HepG2 (cell line): ENCODE measurements around the gene NOP9. TPM values are rescaled to one million over a fixed set of nuclear protein-coding genes. Genes with fewer than 3 reads are reported as not detected.

Experiments used
- EED ChIP-seq: sonication (generic); formaldehyde crosslinking; IDR thresholded peaks from 2 replicates; pipeline ENCODE4 v1.5.0; 2020; ENCODE audit warnings: mild to moderate bottlenecking, missing genetic modification reagents
- FOSL1 ChIP-seq: sonication (generic); formaldehyde crosslinking; IDR thresholded peaks from 2 replicates; pipeline ENCODE4 v1.9.0; 2021; ENCODE audit warnings: missing genetic modification reagents, borderline replicate concordance
- HOXA9 ChIP-seq: sonication (generic); formaldehyde crosslinking; IDR thresholded peaks from 2 replicates; pipeline ENCODE4 v1.8.1; 2022; ENCODE audit warnings: missing genetic modification reagents, mild to moderate bottlenecking, moderate library complexity, borderline replicate concordance
- HOXD1 ChIP-seq: sonication (generic); formaldehyde crosslinking; IDR thresholded peaks from 2 replicates; pipeline ENCODE4 v1.5.0; 2020; ENCODE audit warnings: missing genetic modification reagents
- KAT8 ChIP-seq: IDR thresholded peaks from 2 replicates; pipeline ENCODE4 v1.6.1; 2016; ENCODE audit warnings: missing genetic modification reagents, missing compliant biosample characterization
- MED13 ChIP-seq: sonication (generic); formaldehyde crosslinking; IDR thresholded peaks from 2 replicates; pipeline ENCODE4 v1.5.0; 2020; ENCODE audit warnings: missing genetic modification reagents
- RFX5 ChIP-seq: IDR thresholded peaks from 2 replicates; pipeline ENCODE4 v1.6.1; 2011; ENCODE audit warnings: low read depth, low read length, improper control_type of control experiment
- RXRB ChIP-seq: IDR thresholded peaks from 2 replicates; pipeline ENCODE4 v1.6.1; 2016; ENCODE audit warnings: borderline replicate concordance, missing genetic modification reagents, missing compliant biosample characterization
- SNAI1 ChIP-seq: sonication (generic); formaldehyde crosslinking; IDR thresholded peaks from 2 replicates; pipeline ENCODE4 v1.5.0; 2020; ENCODE audit warnings: mild to moderate bottlenecking, missing genetic modification reagents, borderline replicate concordance
- ZC3H13 ChIP-seq: sonication (generic); formaldehyde crosslinking; IDR thresholded peaks from 2 replicates; pipeline ENCODE4 v1.8.1; 2023; ENCODE audit warnings: mild to moderate bottlenecking, missing genetic modification reagents, moderate library complexity
- ZKSCAN8 ChIP-seq: IDR thresholded peaks from 2 replicates; pipeline ENCODE4 v1.6.1; 2016; ENCODE audit warnings: borderline replicate concordance, missing genetic modification reagents, missing compliant biosample characterization
- ZNF282 ChIP-seq: fragments of 450-650 bp; IDR thresholded peaks from 2 replicates; pipeline ENCODE4 v1.6.1; 2018; ENCODE audit not compliant: partially characterized antibody
- ZNF33B ChIP-seq: sonication (generic); formaldehyde crosslinking; IDR thresholded peaks from 2 replicates; pipeline ENCODE4 v1.5.1; 2020; ENCODE audit warnings: mild to moderate bottlenecking, missing genetic modification reagents
- ZNF446 ChIP-seq: sonication (generic); formaldehyde crosslinking; IDR thresholded peaks from 2 replicates; pipeline ENCODE4 v1.5.0; 2020; ENCODE audit warnings: mild to moderate bottlenecking, missing genetic modification reagents
- ZNF510 ChIP-seq: sonication (generic); formaldehyde crosslinking; IDR thresholded peaks from 2 replicates; pipeline ENCODE4 v1.4.0; 2020; ENCODE audit warnings: low read depth, mild to moderate bottlenecking, missing genetic modification reagents
- ZNF558 ChIP-seq: sonication (generic); formaldehyde crosslinking; IDR thresholded peaks from 2 replicates; pipeline ENCODE4 v1.9.0; 2022; ENCODE audit warnings: mild to moderate bottlenecking, missing genetic modification reagents, borderline replicate concordance
- ZNF563 ChIP-seq: sonication (generic); formaldehyde crosslinking; IDR thresholded peaks from 2 replicates; pipeline ENCODE4 v1.8.0; 2022; ENCODE audit warnings: mild to moderate bottlenecking, moderate library complexity, missing genetic modification reagents
- ZNF569 ChIP-seq: sonication (generic); formaldehyde crosslinking; IDR thresholded peaks from 2 replicates; pipeline ENCODE4 v1.5.0; 2020; ENCODE audit warnings: mild to moderate bottlenecking, missing genetic modification reagents, moderate library complexity, borderline replicate concordance
- ZNF605 ChIP-seq: sonication (generic); formaldehyde crosslinking; IDR thresholded peaks from 2 replicates; pipeline ENCODE4 v1.8.0; 2022; ENCODE audit warnings: mild to moderate bottlenecking, missing genetic modification reagents
- ZNF644 ChIP-seq: IDR thresholded peaks from 2 replicates; pipeline ENCODE4 v1.6.1; 2016; ENCODE audit warnings: low read depth
- ZNF703 ChIP-seq: sonication (generic); formaldehyde crosslinking; IDR thresholded peaks from 2 replicates; pipeline ENCODE4 v1.5.1; 2020; ENCODE audit warnings: missing genetic modification reagents, mild to moderate bottlenecking, moderate library complexity, borderline replicate concordance
- polyA plus RNA-seq, 8 experiments: library from polyadenylated mRNA; depleted of rRNA in 3 of 8; stranded (reverse) in 7 of 8; unstranded in 1 of 8; fragments of >200 nt; fragmentation: Illumina TruSeq in 4 of 8; extraction: Trizol in 4 of 8; gene quantifications; 2 replicates each; pipeline versions ENCODE4 v1.2.1 to v1.2.3, GENCODE V29; 2011 to 2016; ENCODE audit warnings: low read depth in 4 of 8, missing spikeins in 1 of 8, mixed read lengths in 1 of 8; ENCODE audit not compliant: insufficient read depth in 1 of 8
- total RNA-seq, 5 experiments: library from RNA; depleted of rRNA; stranded (reverse); fragments of >200 nt; fragmentation: Illumina TruSeq; extraction: Trizol; gene quantifications; 2 replicates each; pipeline ENCODE4 v1.2.3, GENCODE V29; 2016; ENCODE audit warnings: low read depth in 1 of 5
- TF ChIP-seq, protein P1 (sequence below): fragments of 450-650 bp; IDR thresholded peaks from 2 replicates; pipeline ENCODE4 v1.6.1; 2016
- TF ChIP-seq, protein P2 (sequence below): sonication (generic); formaldehyde crosslinking; conservative IDR thresholded peaks from 2 replicates; pipeline ENCODE4 v1.4.0; 2020; ENCODE audit warnings: missing genetic modification reagents
- TF ChIP-seq, protein P3 (sequence below): sonication (generic); formaldehyde crosslinking; IDR thresholded peaks from 2 replicates; pipeline ENCODE4 v1.4.0; 2020; ENCODE audit warnings: missing genetic modification reagents

Gene NOP9
- total and polyA plus RNA-seq, 2 of the 13 experiments (the other 11 are each of a cell fraction or from before 2014, with no cell fraction given) = 24.5 to 61.6 TPM

DNA sequence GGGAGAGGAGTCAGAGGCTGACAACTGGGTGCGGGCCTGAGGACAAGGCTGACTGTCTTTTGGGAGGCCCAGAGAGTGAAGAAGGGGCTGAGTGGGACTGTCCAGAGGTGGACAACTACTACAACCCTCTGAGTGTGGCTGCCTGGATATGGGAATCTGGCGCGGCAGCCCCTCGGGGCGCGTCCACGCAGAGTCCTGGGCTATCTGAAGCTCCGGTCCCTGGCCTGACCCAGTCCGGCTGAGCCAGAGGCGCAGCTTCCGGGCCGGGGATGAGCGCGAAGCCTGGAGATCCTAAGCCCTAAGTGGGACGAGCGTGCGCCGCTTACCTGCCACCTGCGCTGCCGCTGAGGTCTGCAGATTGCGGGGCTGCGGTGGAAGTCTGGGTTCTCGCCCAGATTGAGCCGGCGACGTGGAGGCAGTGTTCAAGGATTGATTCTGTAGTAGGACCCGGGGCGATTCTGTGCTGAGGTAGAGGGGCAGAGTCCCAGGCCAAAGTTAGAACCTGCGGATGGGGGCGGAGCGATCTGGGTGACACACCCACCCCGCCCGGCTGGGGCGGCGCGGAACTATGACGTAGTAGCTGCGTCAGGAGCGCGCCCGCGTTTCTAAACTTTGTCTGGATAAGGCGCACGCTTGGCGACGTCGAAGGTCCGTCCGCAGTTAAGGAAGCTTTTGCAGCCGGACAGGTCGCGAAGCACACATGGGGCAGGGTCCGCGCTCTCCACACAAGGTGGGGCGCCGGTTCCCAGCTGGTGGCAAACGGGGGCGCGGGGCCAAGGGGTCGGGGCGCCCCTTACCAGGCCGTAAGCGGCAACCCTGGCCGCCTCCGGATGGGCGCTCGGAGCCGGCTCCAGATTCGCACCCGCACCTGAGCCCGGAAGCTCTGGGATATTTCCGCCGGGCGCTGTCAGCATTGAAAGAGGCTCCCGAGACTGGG, at the start of gene NOP9, which contains the start of gene DHRS1 (continued):
- TF ChIP-seq, protein P1, sequence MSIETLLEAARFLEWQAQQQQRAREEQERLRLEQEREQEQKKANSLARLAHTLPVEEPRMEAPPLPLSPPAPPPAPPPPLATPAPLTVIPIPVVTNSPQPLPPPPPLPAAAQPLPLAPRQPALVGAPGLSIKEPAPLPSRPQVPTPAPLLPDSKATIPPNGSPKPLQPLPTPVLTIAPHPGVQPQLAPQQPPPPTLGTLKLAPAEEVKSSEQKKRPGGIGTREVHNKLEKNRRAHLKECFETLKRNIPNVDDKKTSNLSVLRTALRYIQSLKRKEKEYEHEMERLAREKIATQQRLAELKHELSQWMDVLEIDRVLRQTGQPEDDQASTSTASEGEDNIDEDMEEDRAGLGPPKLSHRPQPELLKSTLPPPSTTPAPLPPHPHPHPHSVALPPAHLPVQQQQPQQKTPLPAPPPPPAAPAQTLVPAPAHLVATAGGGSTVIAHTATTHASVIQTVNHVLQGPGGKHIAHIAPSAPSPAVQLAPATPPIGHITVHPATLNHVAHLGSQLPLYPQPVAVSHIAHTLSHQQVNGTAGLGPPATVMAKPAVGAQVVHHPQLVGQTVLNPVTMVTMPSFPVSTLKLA = peak; percentile 86
- TF ChIP-seq SNAI1 (CRISPR knock-in tag) (peak; percentile 84; the same call in 1 of the 2 replicates), ZNF605 (peak; percentile 59), HOXD1 (CRISPR knock-in tag) (peak; percentile 95), ZNF569 (CRISPR knock-in tag) (no peak), RFX5 (peak; percentile 79), MED13 (CRISPR knock-in tag) (peak; percentile 60; the same call in 1 of the 2 replicates), HOXA9 (CRISPR knock-in tag) (no peak), ZNF703 (CRISPR knock-in tag) (no peak), ZNF510 (CRISPR knock-in tag) (peak; percentile 98), FOSL1 (CRISPR knock-in tag) (peak; percentile 62; the same call in 1 of the 2 replicates), RXRB (CRISPR knock-in tag) (peak; percentile 84), ZNF446 (peak; percentile 93; the same call in 1 of the 2 replicates), ZC3H13 (CRISPR knock-in tag) (no peak), ZNF644 (CRISPR knock-in tag) (0 out of 2 replicates have a peak, but pooled peaks have one; percentile 2), ZNF563 (CRISPR knock-in tag) (peak; percentile 93), ZNF558 (CRISPR knock-in tag) (no peak), ZNF33B (peak; percentile 100), ZKSCAN8 (no peak; the same call in 1 of the 2 replicates), KAT8 (CRISPR knock-in tag) (peak; percentile 100), EED (CRISPR knock-in tag) (peak; percentile 96), ZNF282 (no peak)
- TF ChIP-seq, protein P2, sequence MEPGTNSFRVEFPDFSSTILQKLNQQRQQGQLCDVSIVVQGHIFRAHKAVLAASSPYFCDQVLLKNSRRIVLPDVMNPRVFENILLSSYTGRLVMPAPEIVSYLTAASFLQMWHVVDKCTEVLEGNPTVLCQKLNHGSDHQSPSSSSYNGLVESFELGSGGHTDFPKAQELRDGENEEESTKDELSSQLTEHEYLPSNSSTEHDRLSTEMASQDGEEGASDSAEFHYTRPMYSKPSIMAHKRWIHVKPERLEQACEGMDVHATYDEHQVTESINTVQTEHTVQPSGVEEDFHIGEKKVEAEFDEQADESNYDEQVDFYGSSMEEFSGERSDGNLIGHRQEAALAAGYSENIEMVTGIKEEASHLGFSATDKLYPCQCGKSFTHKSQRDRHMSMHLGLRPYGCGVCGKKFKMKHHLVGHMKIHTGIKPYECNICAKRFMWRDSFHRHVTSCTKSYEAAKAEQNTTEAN (CRISPR knock-in tag) = peak; percentile 82
- TF ChIP-seq, protein P3, sequence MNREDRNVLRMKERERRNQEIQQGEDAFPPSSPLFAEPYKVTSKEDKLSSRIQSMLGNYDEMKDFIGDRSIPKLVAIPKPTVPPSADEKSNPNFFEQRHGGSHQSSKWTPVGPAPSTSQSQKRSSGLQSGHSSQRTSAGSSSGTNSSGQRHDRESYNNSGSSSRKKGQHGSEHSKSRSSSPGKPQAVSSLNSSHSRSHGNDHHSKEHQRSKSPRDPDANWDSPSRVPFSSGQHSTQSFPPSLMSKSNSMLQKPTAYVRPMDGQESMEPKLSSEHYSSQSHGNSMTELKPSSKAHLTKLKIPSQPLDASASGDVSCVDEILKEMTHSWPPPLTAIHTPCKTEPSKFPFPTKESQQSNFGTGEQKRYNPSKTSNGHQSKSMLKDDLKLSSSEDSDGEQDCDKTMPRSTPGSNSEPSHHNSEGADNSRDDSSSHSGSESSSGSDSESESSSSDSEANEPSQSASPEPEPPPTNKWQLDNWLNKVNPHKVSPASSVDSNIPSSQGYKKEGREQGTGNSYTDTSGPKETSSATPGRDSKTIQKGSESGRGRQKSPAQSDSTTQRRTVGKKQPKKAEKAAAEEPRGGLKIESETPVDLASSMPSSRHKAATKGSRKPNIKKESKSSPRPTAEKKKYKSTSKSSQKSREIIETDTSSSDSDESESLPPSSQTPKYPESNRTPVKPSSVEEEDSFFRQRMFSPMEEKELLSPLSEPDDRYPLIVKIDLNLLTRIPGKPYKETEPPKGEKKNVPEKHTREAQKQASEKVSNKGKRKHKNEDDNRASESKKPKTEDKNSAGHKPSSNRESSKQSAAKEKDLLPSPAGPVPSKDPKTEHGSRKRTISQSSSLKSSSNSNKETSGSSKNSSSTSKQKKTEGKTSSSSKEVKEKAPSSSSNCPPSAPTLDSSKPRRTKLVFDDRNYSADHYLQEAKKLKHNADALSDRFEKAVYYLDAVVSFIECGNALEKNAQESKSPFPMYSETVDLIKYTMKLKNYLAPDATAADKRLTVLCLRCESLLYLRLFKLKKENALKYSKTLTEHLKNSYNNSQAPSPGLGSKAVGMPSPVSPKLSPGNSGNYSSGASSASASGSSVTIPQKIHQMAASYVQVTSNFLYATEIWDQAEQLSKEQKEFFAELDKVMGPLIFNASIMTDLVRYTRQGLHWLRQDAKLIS (CRISPR knock-in tag) = no peak; the same call in 1 of the 2 replicates
